Spleen (tissue), 7 donors: ENCODE results near the gene HNRNPL.

Experiments used
- CTCF ChIP-seq, 11 experiments: fragments of 200-600 bp in 7 of 11; fragments of 450-650 bp in 4 of 11; sonication (generic) in 4 of 11; IDR thresholded peaks in 8 of 11; conservative IDR thresholded peaks in 3 of 11; 1 replicate in 7 of 11; 2 replicates in 4 of 11; pipeline versions ENCODE4 v1.4.0 to v1.8.0; 2016 to 2021; ENCODE audit warnings: antibody characterized with exemption in 11 of 11, inconsistent platforms in 4 of 11, mild to moderate bottlenecking in 1 of 11
- POLR2A ChIP-seq, 3 donors: fragments of 450-650 bp; IDR thresholded peaks; one replicate each; pipeline ENCODE4 v1.5.1; 2017; ENCODE audit warnings: antibody characterized with exemption in 3 of 3, mild to moderate bottlenecking in 1 of 3
- POLR2AphosphoS5 ChIP-seq, 3 donors: sonication (generic); formaldehyde crosslinking; IDR thresholded peaks; one replicate each; pipeline ENCODE4 v1.5.1; 2017; ENCODE audit warnings: antibody characterized with exemption in 3 of 3
- donor health status: DM: no; HTN: no; CAD: no; lungs with moderate emphysema.
- donor health status: DM: no; HTN: no; CAD: no.
- donor health status: DM: no; HTN: no; CAD: no.

- TF ChIP-seq CTCF (IDR thresholded peaks at IDR 0.05 in 8 of 11, conservative IDR thresholded peaks at IDR 0.05 in 3 of 11), result no peak
- no peak for TF ChIP-seq POLR2AphosphoS5 (IDR thresholded peaks at IDR 0.05)
- TF ChIP-seq POLR2A (IDR thresholded peaks at IDR 0.05), result no peak
Observed at GRCh38 chr19:38880882-38881609, 31.3 kb upstream of the HNRNPL start.
